ENCODE data around the gene CPT1B.

Gene CPT1B

GRCh38 chr22:50605613-50606074 is 27.4 kb upstream of the CPT1B start:
- ATAC-seq (ENCODE audit: insufficient read depth, low read depth) (no peak), DNase-seq (no peak)
- H3K27me3 ChIP-seq (ENCODE audit: insufficient read depth, low read length, poor library complexity): no peaks in the 10 kb centered on the region
- no peak overlapping the region for H3K27ac ChIP-seq (ENCODE audit: low read length)
- H3K4me2 ChIP-seq (ENCODE audit: insufficient read depth, low read length): no peak overlapping the region
- no peak overlapping the region for H2AFZ ChIP-seq (ENCODE audit: low read depth, low read length)
- no peak overlapping the region for H3K4me3 ChIP-seq (ENCODE audit: low read depth in 1 of 2, low read length in 2 of 2)
- H3K9me3 ChIP-seq (ENCODE audit: insufficient read depth, low read length, severe bottlenecking): no peaks in the 10 kb centered on the region
- no peaks in the 10 kb centered on the region for H3K36me3 ChIP-seq (ENCODE audit: insufficient read depth, low read length)
- H3K9ac ChIP-seq (ENCODE audit: low read depth, low read length): no peak overlapping the region
- H3K79me2 ChIP-seq (ENCODE audit: insufficient read depth, low read length): no peaks in the 10 kb centered on the region
- H4K20me1 ChIP-seq (ENCODE audit: insufficient read depth, low read length): no peaks in the 10 kb centered on the region; the same call in 1 of the 2 replicates
- H3K4me1 ChIP-seq (ENCODE audit: insufficient read depth, low read length): no peaks in the 10 kb centered on the region
- no peak for TF ChIP-seq EZH2 (IDR thresholded peaks at IDR 0.05; ENCODE audit: borderline replicate concordance, low read depth, low read length, severe bottlenecking)
- TF ChIP-seq, protein P1, sequence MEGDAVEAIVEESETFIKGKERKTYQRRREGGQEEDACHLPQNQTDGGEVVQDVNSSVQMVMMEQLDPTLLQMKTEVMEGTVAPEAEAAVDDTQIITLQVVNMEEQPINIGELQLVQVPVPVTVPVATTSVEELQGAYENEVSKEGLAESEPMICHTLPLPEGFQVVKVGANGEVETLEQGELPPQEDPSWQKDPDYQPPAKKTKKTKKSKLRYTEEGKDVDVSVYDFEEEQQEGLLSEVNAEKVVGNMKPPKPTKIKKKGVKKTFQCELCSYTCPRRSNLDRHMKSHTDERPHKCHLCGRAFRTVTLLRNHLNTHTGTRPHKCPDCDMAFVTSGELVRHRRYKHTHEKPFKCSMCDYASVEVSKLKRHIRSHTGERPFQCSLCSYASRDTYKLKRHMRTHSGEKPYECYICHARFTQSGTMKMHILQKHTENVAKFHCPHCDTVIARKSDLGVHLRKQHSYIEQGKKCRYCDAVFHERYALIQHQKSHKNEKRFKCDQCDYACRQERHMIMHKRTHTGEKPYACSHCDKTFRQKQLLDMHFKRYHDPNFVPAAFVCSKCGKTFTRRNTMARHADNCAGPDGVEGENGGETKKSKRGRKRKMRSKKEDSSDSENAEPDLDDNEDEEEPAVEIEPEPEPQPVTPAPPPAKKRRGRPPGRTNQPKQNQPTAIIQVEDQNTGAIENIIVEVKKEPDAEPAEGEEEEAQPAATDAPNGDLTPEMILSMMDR (IDR thresholded peaks at IDR 0.05; ENCODE audit: borderline replicate concordance, extremely low read depth, low read length, poor library complexity, severe bottlenecking): no peak

- no peak overlapping the region for H3K4me2 ChIP-seq (ENCODE audit: insufficient read depth, low read length)
- no peaks in the 10 kb centered on the region for H3K4me1 ChIP-seq (ENCODE audit: insufficient read depth, low read length)
- no peaks in the 10 kb centered on the region; the same call in 1 of the 2 replicates for H4K20me1 ChIP-seq (ENCODE audit: insufficient read depth, low read length)
- H3K27ac ChIP-seq (ENCODE audit: low read length): no peak overlapping the region
- H3K9me3 ChIP-seq (ENCODE audit: insufficient read depth, low read length, severe bottlenecking): no peaks in the 10 kb centered on the region
- TF ChIP-seq EZH2 (IDR thresholded peaks at IDR 0.05; ENCODE audit: borderline replicate concordance, low read depth, low read length, severe bottlenecking): no peak
- TF ChIP-seq, protein P1 (IDR thresholded peaks at IDR 0.05; ENCODE audit: borderline replicate concordance, extremely low read depth, low read length, poor library complexity, severe bottlenecking): no peak
- no peaks in the 10 kb centered on the region for H3K27me3 ChIP-seq (ENCODE audit: insufficient read depth, low read length, poor library complexity)
- no peak overlapping the region for H3K4me3 ChIP-seq (ENCODE audit: low read depth in 1 of 2, low read length in 2 of 2)
- H2AFZ ChIP-seq (ENCODE audit: low read depth, low read length): no peak overlapping the region
- DNase-seq: no peak
- ATAC-seq (ENCODE audit: insufficient read depth, low read depth): no peak
- H3K79me2 ChIP-seq (ENCODE audit: insufficient read depth, low read length): no peaks in the 10 kb centered on the region
- H3K9ac ChIP-seq (ENCODE audit: low read depth, low read length): no peak overlapping the region
- H3K36me3 ChIP-seq (ENCODE audit: insufficient read depth, low read length): no peaks in the 10 kb centered on the region
Measured at GRCh38 chr22:50605002-50605612, 26.9 kb upstream of the CPT1B start.

- no peaks in the 10 kb centered on the region for H3K4me1 ChIP-seq (ENCODE audit: insufficient read depth, low read length)
- no peaks in the 10 kb centered on the region; the same call in 1 of the 2 replicates for H4K20me1 ChIP-seq (ENCODE audit: insufficient read depth, low read length)
- H3K4me3 ChIP-seq (ENCODE audit: low read depth in 1 of 2, low read length in 2 of 2): no peak overlapping the region
- H3K9me3 ChIP-seq (ENCODE audit: insufficient read depth, low read length, severe bottlenecking): no peaks in the 10 kb centered on the region
- H2AFZ ChIP-seq (ENCODE audit: low read depth, low read length): no peak overlapping the region
- H3K36me3 ChIP-seq (ENCODE audit: insufficient read depth, low read length): no peaks in the 10 kb centered on the region
- no peak overlapping the region for H3K9ac ChIP-seq (ENCODE audit: low read depth, low read length)
- H3K27ac ChIP-seq (ENCODE audit: low read length): no peak overlapping the region
- no peak overlapping the region for H3K4me2 ChIP-seq (ENCODE audit: insufficient read depth, low read length)
- DNase-seq (no peak), ATAC-seq (ENCODE audit: insufficient read depth, low read depth) (no peak)
- TF ChIP-seq EZH2 (IDR thresholded peaks at IDR 0.05; ENCODE audit: borderline replicate concordance, low read depth, low read length, severe bottlenecking): no peak
- TF ChIP-seq, protein P1 (IDR thresholded peaks at IDR 0.05; ENCODE audit: borderline replicate concordance, extremely low read depth, low read length, poor library complexity, severe bottlenecking): no peak
- H3K79me2 ChIP-seq (ENCODE audit: insufficient read depth, low read length): no peaks in the 10 kb centered on the region
- H3K27me3 ChIP-seq (ENCODE audit: insufficient read depth, low read length, poor library complexity): no peaks in the 10 kb centered on the region
Measured at GRCh38 chr22:50604256-50605001, 26.2 kb upstream of the CPT1B start.

All from DND-41 (cell line).